Omental fat pad (tissue), 4 donors: Measurements from ENCODE around the gene RAB40C. TPM values are rescaled to one million over a fixed set of nuclear protein-coding genes. Genes with fewer than 3 reads are reported as not detected.
A peak's percentile ranks its signal among the peaks of the same experiment; 100 is the strongest.

Experiments
- ATAC-seq: fragments of 150-250 bp; one replicate; pipeline ENCODE4 v1.9.1; 2016; ENCODE audit warnings: mild to moderate bottlenecking, moderate library complexity; ENCODE audit not compliant: low FRiP score
- DNase-seq: peaks from one replicate; pipeline ENCODE4 v3.0.0-alpha.2; 2019; ENCODE audit warnings: low spot score
- CTCF ChIP-seq, 3 donors: fragments of 450-650 bp; IDR thresholded peaks; one replicate each; pipeline ENCODE4 v1.5.1; 2016 to 2017; ENCODE audit warnings: antibody characterized with exemption in 3 of 3, mild to moderate bottlenecking in 3 of 3, moderate library complexity in 2 of 3
- total RNA-seq, 4 donors: library from RNA; depleted of rRNA; stranded (reverse); fragments of >200 nt; gene quantifications; one replicate each; pipeline ENCODE4 v1.1.0, GENCODE V29; 2016

Gene RAB40C
- total RNA-seq, 4 donors from 2014 or later: 11.6 to 20.6 (median 14.8) TPM

GRCh38 chr16:588639-588888 lies 1.3 kb upstream of the RAB40C start:
- peak; percentile 9 for ATAC-seq
- DNase-seq: no peak
- TF ChIP-seq CTCF (IDR thresholded peaks at IDR 0.05): no peak

GRCh38 chr16:588889-589657 lies 793 bp upstream of the RAB40C start:
- ATAC-seq: peak; percentile 89
- TF ChIP-seq CTCF (IDR thresholded peaks at IDR 0.05): no peak
- peak; percentile 99 for DNase-seq

GRCh38 chr16:590188-590814 lies 435 bp downstream of the RAB40C start:
- DNase-seq: no peak
- no peak for TF ChIP-seq CTCF (IDR thresholded peaks at IDR 0.05)
- peak; percentile 14 for ATAC-seq

GRCh38 chr16:590815-591200 lies 942 bp downstream of the RAB40C start:
- TF ChIP-seq CTCF (IDR thresholded peaks at IDR 0.05): no peak
- DNase-seq (no peak), ATAC-seq (no peak)

GRCh38 chr16:591231-591630 lies 1.4 kb downstream of the RAB40C start:
- DNase-seq (no peak), ATAC-seq (no peak)
- no peak for TF ChIP-seq CTCF (IDR thresholded peaks at IDR 0.05)

GRCh38 chr16:591892-592517 lies 2.1 kb downstream of the RAB40C start:
- ATAC-seq (no peak), DNase-seq (no peak)
- no peak for TF ChIP-seq CTCF (IDR thresholded peaks at IDR 0.05)
